GM18520 (cell line): ENCODE results near the gene CIAO2A.
A peak's percentile ranks its signal among the peaks of the same experiment; 100 is the strongest.

Experiments
- ATAC-seq: cut with Tn5 transposase; IDR thresholded peaks from one replicate; pipeline ENCODE4 v1.9.1; 2021; ENCODE audit not compliant: unreplicated experiment

Gene CIAO2A

GRCh38 chr15:64045101-64045435, 48.6 kb downstream of the CIAO2A start:
- ATAC-seq = no peak

GRCh38 chr15:64044300-64045100, 49.1 kb downstream of the CIAO2A start:
- ATAC-seq = peak; percentile 48

GRCh38 chr15:64038878-64039610, 54.6 kb downstream of the CIAO2A start:
- ATAC-seq = no peak

- ATAC-seq = no peak
These were observed 55.7 kb downstream of the CIAO2A start for GRCh38 chr15:64037966-64038365.

- no peak for ATAC-seq
These were observed 56.5 kb downstream of the CIAO2A start for GRCh38 chr15:64037116-64037515.

- ATAC-seq = no peak
These were observed 58.1 kb downstream of the CIAO2A start for GRCh38 chr15:64035525-64035924.

- ATAC-seq = no peak
These were observed 59.1 kb downstream of the CIAO2A start for GRCh38 chr15:64034519-64034918.

- ATAC-seq = no peak
These were observed 61.3 kb downstream of the CIAO2A start for GRCh38 chr15:64032329-64032728.

GRCh38 chr15:64030123-64030522, 63.5 kb downstream of the CIAO2A start:
- ATAC-seq = no peak

GRCh38 chr15:64029633-64030032, 64.0 kb downstream of the CIAO2A start:
- ATAC-seq = no peak

- no peak for ATAC-seq
These were observed 64.5 kb downstream of the CIAO2A start for GRCh38 chr15:64029110-64029509.

- ATAC-seq = no peak
These were observed 67.0 kb downstream of the CIAO2A start for GRCh38 chr15:64026591-64026990.

- ATAC-seq = no peak
These were observed 69.2 kb downstream of the CIAO2A start for GRCh38 chr15:64024172-64025050.

- ATAC-seq = no peak
These were observed 70.4 kb downstream of the CIAO2A start for GRCh38 chr15:64023220-64023619.

GRCh38 chr15:64022571-64022970, 71.1 kb downstream of the CIAO2A start:
- ATAC-seq = no peak
